HG02588 (cell line): ENCODE results near the gene STRBP.
A peak's percentile ranks its signal among the peaks of the same experiment; 100 is the strongest.
"Not testable (repeated sequence)": the region's sequence is repeated elsewhere in the genome, so short reads cannot be mapped to it uniquely, and the experiment has no call there.

Source experiments
- ATAC-seq: cut with Tn5 transposase; IDR thresholded peaks from one replicate; pipeline ENCODE4 v1.9.1; 2021; ENCODE audit warnings: mild to moderate bottlenecking, moderate library complexity; ENCODE audit not compliant: unreplicated experiment

STRBP gene

GRCh38 chr9:123251324-123251723 is 17.1 kb downstream of the STRBP start:
- no peak for ATAC-seq

- ATAC-seq, result no peak
Measured at GRCh38 chr9:123250504-123250903, 17.9 kb downstream of the STRBP start.

GRCh38 chr9:123249162-123249561 is 19.2 kb downstream of the STRBP start:
- ATAC-seq, result not testable (repeated sequence)

- no peak for ATAC-seq
Measured at GRCh38 chr9:123248630-123249029, 19.8 kb downstream of the STRBP start.

- ATAC-seq, result no peak
Measured at GRCh38 chr9:123246534-123246933, 21.9 kb downstream of the STRBP start.

GRCh38 chr9:123239726-123240125 is 28.7 kb downstream of the STRBP start:
- no peak for ATAC-seq

GRCh38 chr9:123238365-123238764 is 30.0 kb downstream of the STRBP start:
- ATAC-seq, result no peak

GRCh38 chr9:123237220-123237619 is 31.2 kb downstream of the STRBP start:
- no peak for ATAC-seq

- ATAC-seq, result no peak
Measured at GRCh38 chr9:123235448-123235847, 32.9 kb downstream of the STRBP start.

- no peak for ATAC-seq
Measured at GRCh38 chr9:123234853-123235252, 33.5 kb downstream of the STRBP start.

GRCh38 chr9:123232332-123232731 is 36.1 kb downstream of the STRBP start:
- ATAC-seq, result no peak

GRCh38 chr9:123231421-123231820 is 37.0 kb downstream of the STRBP start:
- ATAC-seq, result no peak

GRCh38 chr9:123228967-123229366 is 39.4 kb downstream of the STRBP start:
- no peak for ATAC-seq

- ATAC-seq, result no peak
Measured at GRCh38 chr9:123225995-123226394, 42.4 kb downstream of the STRBP start.

GRCh38 chr9:123225374-123225813 is 43.0 kb downstream of the STRBP start:
- ATAC-seq, result peak; percentile 95

GRCh38 chr9:123220127-123220526 is 48.3 kb downstream of the STRBP start:
- ATAC-seq, result no peak

- no peak for ATAC-seq
Measured at GRCh38 chr9:123218831-123219230, 49.6 kb downstream of the STRBP start.

- ATAC-seq, result no peak
Measured at GRCh38 chr9:123217128-123217654, 51.2 kb downstream of the STRBP start.

GRCh38 chr9:123216251-123216797 is 52.1 kb downstream of the STRBP start:
- ATAC-seq, result no peak

GRCh38 chr9:123211081-123211480 is 57.3 kb downstream of the STRBP start:
- ATAC-seq, result no peak

- ATAC-seq, result no peak
Measured at GRCh38 chr9:123208626-123209174, 59.7 kb downstream of the STRBP start.

- no peak for ATAC-seq
Measured at GRCh38 chr9:123206065-123206464, 62.3 kb downstream of the STRBP start.

- ATAC-seq, result no peak
Measured at GRCh38 chr9:123201083-123201482, 67.3 kb downstream of the STRBP start.
